Medulla oblongata (tissue), 1 donor: ENCODE data around the gene COL18A1.

Experiments
- DNase-seq: peaks from one replicate; pipeline ENCODE4 v3.0.0-alpha.2; 2015; ENCODE audit errors: extremely low spot score

Gene COL18A1

DNA sequence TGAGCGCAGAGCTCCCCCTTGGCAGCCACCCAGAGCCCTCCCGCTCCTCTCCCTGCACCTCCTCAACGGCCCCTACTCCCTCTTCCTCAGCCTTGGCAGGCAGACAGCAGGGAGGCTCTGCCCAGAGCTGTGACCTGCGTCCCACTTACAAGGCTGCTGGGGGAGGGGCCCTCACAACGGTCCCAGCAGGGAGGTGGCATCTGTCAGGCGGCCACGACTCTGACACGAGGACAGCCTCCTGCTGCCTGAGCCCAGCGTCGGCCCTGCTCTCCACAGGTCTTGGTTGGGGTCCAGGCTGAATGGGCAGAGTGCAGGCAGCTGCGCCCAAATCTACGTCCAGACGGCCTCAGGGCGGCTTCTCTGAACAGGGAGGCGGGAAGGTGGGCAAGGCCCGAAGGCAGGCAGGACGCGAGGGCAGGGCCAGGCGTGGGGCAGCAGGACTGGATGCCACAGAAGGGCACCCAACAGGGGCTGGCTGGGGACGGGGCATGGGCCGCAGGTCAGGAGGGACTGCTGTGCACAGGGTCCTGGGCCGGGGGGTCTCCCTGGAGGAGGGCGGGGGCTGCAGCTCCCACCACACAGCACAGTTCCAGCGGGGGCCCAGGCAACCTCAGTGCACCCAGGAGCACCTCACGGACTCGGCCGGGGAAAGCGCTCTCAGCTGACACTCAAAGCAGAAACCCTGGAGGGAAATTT lies 129.8 kb downstream of the COL18A1 start:
- DNase-seq, result peak; percentile 80

DNA sequence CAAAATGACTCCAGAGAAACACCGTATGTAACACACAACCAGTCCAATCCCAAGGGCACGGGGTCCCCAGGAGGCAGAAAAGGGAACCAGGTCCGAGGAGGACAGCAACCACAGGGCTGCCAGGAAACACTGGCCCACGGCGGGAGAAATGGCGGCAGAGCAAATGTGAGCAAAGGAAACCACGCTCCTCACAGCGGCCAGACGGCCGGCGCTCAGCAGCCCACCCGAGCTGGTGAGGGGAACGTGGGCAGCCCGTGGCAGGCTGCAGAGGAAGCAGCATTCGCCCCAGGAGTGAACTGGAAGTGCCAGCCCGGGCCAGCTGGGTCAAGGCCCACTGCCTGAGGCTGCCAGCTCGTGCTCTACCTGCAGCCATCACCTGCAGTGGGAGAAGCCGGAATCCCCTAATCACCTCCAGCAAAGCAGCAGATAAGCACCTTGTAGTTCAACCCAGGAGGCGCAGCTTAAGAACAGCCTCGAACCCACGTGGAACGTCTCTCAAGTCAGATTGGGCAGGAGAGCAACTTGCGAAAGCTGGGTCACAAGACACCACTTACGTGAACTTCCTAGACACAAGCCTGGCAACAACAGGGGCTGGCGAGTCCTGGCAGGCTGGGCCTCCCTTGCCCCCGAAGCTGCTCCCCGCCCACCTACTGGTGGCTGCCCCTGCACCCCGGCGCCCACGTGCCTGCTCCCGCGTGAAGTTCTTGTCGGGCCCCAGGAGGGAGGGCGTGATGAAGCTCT lies 130.5 kb downstream of the COL18A1 start:
- DNase-seq, result peak; percentile 80

DNA sequence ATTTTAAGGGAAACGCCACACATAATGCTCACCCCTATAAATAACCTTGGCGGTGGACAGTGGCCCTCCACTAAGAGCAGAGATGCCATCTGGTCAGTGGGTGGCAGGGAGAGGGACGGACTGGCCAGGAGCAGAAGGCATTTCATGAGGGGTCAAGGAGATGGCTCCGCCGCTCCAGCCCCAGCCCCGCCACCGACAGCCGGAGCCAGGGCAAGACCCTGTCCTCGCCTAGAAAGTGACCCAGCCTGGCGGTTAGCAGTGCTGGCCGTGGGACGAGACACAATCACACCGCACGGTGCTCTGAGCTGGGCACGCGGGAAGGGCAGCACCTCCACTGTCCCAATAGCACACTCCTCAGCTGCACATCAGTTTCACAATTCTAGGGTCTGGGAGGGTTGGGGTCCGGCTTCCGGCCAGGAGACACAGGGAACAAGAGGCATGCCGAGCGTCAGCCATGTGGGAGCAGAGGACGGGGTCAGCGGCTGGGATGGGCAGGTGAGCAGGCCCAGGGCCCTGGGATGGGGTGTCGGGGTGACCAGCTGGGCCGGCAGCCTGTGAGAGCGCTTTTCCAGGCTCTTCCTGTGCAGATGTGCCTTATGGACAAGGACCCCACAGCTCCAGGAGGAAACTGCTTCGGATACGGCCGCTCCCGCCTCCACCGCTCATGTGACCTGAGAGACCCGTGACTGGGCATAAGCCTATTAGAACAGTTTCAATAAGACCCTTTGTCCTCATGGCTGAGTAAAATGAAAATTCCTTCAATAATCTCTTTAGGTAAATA lies 131.5 kb downstream of the COL18A1 start:
- no peak for DNase-seq

DNA sequence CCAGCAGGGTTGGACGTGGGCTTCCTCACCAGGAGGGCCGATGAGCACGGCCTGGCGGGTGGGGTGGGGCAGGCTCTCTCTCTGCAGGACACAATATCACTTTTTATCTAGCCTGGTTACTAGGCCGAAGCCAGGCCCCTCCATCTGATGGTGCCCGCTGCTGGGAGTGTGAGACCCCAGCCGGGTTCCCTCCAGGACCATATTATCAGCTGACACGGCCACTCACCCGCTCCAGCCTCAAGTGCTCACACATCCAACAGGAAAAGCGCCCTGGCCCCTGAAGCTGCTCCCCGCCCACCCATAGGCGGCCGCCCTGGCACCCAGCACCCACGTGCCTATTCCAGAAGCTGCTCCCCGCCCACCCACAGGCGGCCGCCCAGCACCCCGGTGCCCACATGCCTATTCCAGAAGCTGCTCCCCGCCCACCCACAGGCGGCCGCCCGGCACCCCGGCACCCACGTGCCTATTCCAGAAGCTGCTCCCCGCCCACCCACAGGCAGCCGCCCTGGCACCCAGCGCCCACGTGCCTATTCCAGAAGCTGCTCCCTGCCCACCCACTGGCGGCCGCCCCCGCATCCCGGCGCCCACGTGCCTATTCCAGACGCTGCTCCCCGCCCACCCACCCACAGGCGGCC lies 132.3 kb downstream of the COL18A1 start:
- no peak for DNase-seq

DNA sequence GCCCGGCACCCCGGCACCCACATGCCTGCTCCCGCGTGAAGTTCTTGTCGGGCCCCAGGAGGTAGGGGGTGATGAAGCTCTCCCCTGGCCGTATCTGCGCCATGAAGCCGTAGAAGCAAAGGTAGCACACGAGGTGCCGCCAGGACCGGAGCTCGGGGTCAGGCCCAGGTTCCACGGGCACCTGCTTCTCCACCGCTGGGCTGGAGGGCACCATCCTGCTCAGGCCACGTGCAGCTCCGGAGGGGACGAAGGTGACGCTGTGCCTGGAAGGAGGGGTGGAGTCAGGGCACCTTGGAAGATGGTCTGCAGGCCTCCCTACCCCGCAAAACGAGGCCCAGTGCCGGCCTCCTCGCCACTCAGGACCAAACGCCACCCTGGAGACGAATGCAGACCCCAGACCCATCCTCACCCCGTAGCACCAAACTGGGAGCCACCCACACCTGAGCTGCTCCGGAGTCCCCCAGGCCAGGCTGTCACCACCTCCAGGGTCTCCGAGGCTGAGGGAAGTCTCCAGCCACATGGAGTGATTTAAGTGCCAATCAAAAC lies 132.9 kb downstream of the COL18A1 start:
- DNase-seq, result no peak

DNA sequence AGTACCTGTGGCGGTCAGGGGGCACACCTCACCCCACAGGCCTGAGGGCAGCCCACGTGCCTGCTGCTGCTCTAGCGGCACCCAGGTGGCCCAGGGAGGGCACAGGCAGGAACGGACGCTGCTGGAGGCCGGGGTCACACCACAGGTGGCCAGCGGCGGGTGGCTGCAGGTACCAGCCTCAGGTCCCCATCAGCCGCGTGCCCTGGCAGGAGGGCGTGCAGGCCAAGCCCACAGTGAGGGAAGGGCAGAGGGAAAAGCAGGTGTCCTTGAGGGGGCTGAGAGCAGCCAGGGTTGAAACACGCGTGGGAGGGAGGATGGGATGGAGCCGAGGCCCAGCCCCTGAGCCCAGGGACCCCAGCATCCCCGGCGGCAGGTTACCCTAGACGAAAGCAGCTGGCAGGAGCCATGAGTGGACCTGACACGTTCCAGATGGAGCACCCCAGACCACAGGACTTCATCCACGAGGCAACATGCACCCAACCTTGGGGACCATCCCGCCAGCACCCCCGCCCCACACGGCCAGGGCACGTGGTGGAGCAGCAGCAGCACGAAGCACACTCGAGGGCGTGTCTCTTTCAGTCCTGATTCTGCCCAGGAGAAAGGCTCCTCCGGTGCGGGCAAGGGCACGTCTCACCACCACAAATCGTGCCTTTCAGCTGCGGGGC lies 133.5 kb downstream of the COL18A1 start:
- DNase-seq, result no peak

DNA sequence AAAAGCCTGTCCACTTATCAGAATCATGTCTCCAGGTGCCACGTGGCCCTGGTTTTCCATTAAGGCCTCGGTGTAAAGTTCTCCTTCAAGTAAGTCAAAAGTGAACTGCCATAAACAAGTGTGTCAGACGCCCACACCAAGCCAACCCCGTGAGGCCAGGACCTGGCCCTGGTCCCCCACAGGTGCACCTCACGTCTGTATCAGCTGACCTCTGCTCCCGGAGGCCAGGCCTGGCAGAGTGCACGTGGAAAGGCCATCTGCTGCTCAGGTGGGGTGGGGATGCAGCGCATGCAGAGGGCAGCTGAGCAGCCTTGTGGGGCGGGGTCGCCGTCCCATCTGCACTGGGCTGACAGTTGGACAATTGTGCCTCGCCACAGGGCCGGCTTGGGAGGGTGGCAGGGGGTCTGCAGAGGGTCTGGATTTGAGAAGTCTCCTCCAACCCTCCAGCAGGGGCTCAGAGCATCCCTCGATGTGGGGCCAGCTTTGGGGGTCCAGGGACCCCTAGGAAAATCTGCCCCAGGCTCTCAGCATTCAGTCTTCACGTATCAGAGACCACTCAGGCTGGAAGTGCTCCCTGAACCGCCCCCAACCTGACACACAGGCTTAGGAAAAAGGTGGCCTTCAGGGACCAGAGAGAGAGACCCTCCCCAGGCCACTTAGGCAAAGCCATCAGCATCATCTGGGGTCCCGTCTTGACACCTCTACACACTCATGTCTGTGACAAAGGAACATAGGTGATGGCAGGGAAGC lies 134.3 kb downstream of the COL18A1 start:
- no peak for DNase-seq

DNA sequence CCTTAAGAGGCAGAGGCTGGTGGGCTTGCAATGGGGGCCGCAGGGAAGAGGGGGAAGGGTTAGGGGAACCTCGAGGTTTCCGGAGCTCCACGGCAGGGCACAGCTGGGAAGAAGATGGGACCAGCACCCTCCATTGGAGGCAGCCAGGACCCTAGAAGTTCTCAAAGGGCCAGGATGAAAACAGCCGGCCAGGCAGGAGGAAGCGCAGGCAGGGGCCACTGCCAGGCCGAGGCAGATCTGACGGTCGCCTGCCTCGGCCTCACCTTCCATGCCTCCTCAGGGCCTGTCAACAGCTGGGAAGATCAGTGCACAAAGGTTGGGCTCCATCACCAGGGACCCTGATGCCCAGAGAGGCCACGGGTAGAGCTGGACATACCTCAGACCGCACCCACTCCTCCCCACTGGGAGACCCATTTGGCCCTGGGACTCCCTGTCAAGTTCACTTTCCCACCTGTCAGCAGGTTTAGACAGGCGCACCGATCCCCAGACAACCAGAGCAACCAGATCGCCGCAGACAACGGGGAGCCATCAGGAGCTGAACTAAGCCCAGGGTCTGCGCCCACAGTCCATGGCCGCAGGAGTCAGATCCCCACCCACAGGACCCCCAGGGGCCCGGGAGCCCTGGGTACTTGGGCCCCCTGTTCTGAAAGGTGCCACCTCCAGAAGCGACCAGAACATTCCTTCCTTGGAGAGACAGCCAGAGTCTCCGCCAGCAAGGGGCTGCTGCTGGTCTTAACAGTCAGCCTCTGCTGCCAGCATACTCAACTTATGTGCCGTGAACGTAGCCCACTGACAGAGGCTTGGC lies 135.0 kb downstream of the COL18A1 start:
- no peak for DNase-seq

DNA sequence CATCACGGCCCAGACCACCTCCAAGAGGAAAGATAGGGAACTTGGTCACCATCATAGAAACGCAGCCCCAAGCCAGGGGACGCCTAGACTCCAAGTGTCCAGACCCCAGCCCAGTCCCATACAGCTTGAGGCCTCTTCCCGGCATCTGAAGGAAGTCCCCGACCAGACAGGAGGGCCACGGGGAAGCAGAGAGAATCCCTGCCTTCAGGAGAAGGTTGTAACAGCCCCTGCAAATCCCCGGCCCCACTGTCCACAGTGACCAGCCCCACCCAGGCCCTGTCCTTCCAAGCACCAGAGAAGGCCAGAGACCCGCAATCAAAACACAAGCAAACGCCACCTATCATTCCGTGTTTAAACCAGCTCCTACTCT lies 135.6 kb downstream of the COL18A1 start:
- no peak for DNase-seq

DNA sequence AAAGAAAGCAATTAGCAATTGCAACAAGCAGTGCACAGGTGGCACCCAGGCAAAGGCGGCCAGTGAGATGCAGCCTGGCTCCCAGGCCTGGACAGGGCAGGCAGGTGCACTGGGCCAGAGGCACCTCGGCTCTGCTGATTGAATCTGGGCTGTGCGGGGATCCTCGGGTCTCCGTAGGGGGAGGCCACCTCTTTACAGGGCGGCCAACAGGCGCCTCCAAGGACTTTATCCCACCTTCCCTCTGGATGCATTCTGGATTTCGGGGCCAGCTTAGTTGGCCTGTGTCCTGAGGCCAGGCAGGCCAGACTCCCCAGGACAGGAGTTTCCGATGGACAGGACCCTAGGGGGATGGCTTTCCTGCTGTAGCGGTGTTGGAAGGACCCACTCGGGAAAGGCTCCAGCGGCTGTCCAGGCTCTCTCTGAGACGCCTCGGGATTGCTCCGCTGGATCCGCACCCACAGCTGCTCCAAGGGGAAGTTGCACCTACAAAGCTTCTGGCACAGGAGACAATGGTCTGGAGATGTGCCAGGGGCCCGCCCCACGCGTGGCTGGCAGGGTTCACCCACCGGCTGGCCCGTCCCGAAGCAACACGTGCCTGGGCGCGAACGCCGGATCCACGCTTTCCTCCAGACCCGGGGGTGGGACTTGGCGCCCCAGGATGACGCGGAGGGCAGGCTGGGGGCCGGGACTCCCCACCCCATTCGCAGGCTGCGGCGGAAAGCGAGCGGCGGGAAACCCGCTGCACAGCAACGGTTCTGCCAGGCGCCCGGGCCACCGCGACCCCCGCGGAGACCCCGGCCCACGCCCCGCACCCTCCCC lies 136.5 kb downstream of the COL18A1 start:
- DNase-seq, result peak; percentile 53

DNA sequence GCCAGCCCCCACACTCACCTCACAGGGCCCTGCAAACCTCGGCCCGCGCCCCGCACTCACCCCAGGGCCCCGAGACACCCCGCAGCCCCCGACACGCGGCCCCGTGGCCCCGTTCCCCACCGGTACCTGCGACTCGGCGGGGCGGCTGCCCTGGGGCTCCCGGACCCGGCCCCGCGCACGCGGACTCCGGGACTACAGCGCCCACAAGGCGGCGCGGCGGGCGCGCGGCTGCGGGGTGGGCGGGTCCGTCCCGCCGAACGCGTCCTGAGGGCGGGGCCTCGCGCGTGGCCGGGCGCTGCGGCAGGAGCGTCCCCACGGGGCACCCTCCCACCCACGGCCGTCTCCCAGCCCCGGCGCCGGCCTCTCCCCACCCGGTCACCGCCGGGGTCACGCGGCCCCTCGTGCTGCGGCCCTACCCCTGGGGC lies 137.3 kb downstream of the COL18A1 start, which contains the start of gene SLC19A1:
Gene SLC19A1 (minus strand): TSS at position 199 of the 425 bp plus-strand sequence. CDS start 4,481 bp downstream, outside the sequence.
- DNase-seq, result peak; percentile 65

DNA sequence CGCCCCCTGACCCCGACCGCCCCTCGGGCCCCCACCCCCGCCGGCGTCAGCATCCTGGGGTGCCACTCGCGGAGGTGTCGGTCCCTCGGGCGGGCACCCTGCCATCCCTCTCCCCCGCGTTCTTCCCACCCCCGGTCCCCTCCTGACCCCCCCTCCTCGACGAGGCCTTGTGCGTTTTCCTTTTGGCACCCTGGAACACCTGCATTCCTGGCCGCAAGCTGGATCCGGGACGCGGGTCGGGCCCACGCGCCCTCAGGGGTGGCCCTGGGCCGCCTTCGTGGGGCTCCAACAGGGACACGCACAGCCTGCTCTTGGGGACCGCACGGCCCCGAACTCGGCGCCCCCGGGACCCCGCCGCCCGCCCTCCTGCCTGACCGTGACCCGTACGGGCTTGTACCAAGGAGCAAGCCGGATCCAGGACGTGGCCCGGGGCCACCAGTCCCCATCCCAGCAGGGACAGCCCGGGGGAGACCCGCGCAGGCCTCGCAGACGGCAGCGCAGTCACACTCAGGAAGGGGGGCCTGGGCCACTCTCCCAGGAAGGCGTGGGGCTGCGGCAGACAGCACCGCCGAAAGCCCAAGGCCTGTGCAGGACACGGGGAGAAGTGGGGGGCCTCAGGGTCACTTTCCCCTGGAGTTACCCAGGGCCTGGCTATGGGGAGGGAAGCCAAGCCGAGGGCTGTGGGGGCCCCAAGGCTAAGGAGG lies 137.9 kb downstream of the COL18A1 start:
- DNase-seq, result no peak

DNA sequence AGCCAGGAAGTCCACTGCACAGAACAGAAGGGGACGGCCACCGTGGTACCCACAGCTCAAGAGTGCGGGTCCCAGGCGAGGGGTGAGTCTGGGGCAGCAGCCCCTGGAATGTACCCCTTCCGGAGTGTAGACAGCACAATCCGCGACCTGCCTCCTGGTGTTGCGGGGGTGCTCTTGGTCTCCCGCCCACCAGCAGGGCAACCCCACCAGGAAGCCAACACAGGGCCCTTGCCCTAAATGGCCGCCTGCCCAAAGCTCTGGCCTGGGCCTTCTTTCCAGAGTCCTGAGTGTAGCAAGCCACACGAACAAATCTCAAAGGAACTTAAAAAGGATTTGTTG lies 138.4 kb downstream of the COL18A1 start:
- DNase-seq, result no peak

DNA sequence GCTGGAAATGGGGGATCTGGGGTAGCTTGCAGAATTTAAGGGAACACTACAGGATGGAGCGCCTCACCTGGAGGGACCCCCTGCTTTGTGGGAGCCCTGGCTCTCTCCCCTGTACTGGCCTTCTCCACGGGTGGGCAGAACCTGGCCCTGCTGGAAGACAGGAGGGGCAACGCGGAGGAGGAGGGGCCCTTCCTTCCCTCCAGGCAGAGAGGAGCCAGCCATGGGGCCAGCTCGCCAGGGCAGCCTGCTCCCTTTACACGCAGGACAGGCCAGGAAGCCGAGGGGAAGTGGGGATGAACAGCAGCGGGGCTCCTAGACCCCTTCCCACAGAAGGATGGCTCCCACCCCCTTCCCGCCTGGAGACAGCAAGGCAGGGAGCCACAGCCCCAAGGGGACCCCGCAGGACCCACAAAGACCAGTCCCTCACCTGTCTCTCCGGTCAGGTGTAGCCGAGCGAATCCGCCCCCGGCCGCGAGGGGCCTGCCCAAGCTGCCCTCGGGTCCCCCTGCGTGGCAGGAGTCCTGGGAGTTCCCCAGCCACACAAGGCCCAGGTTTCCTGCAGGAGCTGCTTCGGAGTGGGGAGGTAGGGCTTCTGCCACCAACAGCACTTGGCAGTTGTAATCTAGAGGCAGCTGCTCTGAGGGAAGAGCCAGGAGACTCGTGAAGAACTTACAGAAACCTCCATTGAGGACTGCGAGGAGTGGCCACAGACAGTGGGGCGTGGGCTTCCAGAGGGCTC lies 138.9 kb downstream of the COL18A1 start:
- DNase-seq, result no peak

DNA sequence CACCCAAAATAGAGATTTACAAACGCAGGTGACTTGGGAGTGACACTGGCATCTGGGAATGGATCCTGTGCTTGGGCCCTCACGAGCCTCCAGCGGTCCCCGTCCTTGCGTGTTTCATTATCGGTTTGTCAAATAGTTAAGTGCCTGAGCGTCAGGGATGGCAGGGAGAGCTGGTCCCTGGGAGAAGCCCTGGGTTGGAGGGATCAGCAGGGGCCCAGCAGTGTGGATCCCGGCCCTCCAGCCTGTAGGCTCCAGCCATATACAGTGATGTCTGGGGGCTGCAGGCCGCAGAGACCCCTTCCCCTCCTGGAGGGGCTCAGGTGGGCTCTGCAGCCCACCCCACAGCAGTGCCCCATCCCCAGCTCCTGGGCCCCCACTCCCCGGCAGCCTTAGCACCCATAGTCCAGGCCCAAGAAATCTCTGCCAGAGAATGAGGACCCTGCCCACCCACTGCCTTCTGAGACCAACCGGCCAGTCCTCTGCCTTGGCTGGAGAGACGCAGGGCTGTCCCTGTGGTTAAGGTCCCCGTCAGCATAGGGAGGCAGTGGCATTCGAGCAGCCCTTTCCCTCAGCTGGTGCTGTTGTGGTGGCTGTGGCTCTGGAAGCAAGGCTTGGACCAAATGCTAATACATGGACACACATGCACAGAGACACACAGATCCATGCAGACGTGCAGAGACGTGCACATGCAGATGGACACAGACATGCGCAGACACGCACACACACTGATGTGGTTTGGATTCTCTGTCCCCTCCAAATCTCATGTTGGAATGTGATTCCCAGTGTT lies 139.7 kb downstream of the COL18A1 start:
- DNase-seq, result no peak

DNA sequence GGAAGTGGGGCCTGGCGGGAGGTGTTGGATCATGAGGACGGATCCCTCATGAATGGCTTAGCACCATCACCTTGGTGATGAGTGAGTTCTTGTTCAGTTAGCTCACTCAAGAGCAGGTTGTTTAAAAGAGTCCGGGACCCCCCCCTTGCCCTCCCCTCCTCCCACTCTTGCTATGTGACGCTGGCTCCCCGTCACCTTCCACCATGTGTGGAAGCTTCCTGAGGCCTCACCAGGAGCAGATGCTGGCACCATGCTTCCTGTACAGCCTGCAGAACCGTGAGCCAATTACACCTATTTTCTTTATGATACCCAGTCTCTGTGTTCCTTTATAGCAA lies 140.2 kb downstream of the COL18A1 start:
- no peak for DNase-seq
